T47D (cell line): ENCODE data around the gene EMC1.
"Not testable (repeated sequence)": the region's sequence is repeated elsewhere in the genome, so short reads cannot be mapped to it uniquely, and the experiment has no call there.

Experiments used
- DNase-seq, 2 experiments: peaks; one replicate each; pipeline versions ENCODE4 v3.0.0 to v3.0.0-alpha.2; 2011 to 2012; ENCODE audit warnings: low read depth in 1 of 2, low spot score in 1 of 2
- JUND ChIP-seq: IDR thresholded peaks from 2 replicates; pipeline ENCODE4 v1.6.1; 2012; ENCODE audit warnings: low read depth
- in situ Hi-C: cut with HindIII; loops from 2 replicates; pipeline ENCODE4 v1.10.0; 2016; ENCODE audit warnings: low sequenced_read_pairs, low pct_unique_long_range_greater_than_20kb

Gene EMC1

DNA sequence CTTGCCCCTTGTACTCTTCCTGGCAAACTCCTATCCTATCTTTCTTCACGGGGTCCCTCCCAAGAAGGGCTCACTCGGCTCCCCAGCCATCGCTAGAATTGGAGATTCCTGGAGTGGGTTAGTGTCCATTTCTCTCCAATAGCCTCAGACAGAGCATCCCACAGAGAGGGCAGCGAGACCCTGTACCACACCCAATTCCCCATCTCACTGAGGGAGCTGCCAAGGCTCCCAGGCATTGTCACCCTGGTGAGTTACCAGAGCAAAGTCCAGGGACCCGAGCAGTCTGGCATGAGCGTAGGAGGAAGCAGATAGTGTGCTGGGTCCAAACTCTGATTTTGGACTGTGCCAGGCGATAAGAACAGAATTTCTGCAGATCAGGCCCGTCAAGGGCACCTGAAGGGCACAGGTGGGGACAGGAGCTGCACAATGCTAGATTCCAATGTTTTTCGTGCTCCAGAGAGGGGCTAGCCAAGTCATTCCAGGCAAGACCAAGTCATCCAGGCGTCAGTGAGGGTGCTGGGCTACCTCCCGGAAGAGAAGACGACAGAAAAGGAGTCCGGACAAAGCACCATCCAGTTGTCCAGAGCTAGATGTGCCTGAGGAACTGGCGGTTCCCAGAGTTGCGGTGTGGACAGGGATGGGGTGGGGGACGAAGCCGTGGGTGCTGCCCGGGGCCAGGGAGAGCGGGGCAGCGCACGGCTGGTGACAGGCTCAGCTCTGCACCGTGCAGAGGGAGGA is 22.0 kb upstream of the EMC1 start:
- TF ChIP-seq JUND = no peak
- in situ Hi-C loops = no loop called here
- DNase-seq = no peak

DNA sequence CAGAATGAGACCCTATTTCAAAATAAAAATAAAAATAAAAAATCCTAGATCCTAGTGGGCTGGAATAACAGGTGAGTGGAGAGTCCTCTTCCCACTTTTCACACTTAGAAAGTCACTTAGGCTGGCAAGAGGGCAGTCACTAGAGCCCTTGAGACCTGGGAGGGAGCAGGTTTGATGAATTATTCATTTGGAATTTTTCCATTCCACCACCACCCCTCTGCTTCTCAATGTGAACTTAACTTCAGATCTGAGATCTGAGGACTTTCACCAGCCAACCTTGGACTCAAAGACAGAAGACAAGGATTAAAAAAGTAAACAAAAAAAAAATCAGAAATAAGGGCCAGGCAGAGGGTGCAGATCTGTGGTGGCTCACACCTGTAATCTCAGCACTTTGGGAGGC is 20.7 kb upstream of the EMC1 start:
- no peak for DNase-seq
- no peak for TF ChIP-seq JUND
- in situ Hi-C loops = no loop called here

DNA sequence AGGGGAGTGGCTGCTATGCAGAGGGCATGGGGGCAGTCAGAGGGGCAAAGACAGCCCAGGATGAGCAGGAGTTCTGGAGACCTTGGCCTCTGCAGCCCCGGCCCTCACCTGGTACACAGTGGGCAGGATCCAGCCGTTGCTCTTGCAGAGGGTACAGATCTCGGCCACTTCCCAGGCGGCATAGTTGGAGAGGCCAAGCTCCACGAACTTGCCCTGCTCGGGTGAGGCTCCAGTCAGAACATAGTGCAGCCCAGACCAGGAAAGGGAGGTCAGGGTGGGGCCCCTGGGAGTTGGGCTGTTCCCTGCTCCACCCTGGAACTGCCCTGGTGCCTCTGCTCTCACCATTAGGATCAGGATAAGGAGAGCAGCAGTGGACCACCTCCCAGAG is 19.0 kb upstream of the EMC1 start:
- in situ Hi-C loops, DNase-seq: not testable (repeated sequence)

DNA sequence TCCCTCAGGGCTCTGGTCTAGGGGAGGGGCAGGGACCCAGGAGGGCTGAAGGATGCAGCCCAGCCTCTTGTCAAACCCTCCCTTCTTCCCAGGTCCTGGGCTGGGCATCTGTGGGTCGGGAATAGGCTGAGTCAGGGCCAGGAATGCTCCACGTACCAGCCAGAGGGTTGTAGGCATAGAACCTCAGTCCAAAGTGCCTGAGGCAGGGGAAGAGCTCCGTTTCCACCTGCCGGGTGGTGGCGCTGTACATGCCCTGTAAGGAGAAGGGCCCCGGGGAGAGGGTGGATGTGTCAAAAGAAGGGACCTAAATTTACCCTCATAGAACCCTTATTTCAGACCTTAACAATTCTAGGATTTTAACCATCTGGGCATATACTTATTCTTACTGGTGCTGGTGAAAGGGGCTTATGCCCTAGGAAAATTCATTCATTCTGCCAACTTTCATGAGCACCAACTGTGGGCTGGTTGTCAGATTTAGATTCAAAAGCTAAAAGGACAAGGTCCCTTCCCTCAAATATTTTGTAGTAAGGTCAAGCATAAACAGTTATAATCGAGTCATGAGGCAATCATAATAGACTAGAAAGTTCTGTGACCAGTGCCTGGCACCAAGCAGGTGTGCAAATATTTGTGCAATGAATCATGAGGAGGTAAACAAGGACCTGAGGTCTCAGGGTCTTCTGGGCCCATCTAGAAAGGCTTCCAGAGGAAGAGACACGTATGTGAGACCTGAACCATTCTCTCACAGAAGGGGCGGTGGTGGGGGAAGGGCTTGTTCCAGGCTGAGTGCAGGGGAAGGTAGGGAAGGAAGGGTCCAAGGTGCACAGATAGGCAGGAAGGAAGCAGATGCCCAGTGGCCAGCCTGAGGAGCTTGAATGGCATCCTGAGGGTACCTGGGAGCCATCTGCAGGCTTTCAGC is 18.4 kb upstream of the EMC1 start:
- in situ Hi-C loops = not testable (repeated sequence)
- DNase-seq = peak in 1 of 2 experiments; percentile 35

GRCh38 chr1:19268445-19268844 is 17.1 kb upstream of the EMC1 start:
- in situ Hi-C loops = no loop called here
- TF ChIP-seq JUND = no peak

GRCh38 chr1:19262744-19263143 is 11.4 kb upstream of the EMC1 start:
- in situ Hi-C loops = no loop called here
- TF ChIP-seq JUND = no peak

More at GRCh38 chr1:19268445-19268844, 17.1 kb upstream of the EMC1 start:
- no peak for DNase-seq

GRCh38 chr1:19262047-19262446 is 10.7 kb upstream of the EMC1 start:
- DNase-seq = no peak
- no peak for TF ChIP-seq JUND
- in situ Hi-C loops = no loop called here

More at GRCh38 chr1:19262744-19263143, 11.4 kb upstream of the EMC1 start:
- no peak for DNase-seq

- DNase-seq = no peak
Measured at GRCh38 chr1:19260211-19261138, 9.2 kb upstream of the EMC1 start.

GRCh38 chr1:19258353-19258752 is 7.0 kb upstream of the EMC1 start:
- no peak for DNase-seq
- in situ Hi-C loops = no loop called here
- TF ChIP-seq JUND = no peak

More at GRCh38 chr1:19260211-19261138, 9.2 kb upstream of the EMC1 start:
- no peak for TF ChIP-seq JUND
- in situ Hi-C loops = no loop called here

DNA sequence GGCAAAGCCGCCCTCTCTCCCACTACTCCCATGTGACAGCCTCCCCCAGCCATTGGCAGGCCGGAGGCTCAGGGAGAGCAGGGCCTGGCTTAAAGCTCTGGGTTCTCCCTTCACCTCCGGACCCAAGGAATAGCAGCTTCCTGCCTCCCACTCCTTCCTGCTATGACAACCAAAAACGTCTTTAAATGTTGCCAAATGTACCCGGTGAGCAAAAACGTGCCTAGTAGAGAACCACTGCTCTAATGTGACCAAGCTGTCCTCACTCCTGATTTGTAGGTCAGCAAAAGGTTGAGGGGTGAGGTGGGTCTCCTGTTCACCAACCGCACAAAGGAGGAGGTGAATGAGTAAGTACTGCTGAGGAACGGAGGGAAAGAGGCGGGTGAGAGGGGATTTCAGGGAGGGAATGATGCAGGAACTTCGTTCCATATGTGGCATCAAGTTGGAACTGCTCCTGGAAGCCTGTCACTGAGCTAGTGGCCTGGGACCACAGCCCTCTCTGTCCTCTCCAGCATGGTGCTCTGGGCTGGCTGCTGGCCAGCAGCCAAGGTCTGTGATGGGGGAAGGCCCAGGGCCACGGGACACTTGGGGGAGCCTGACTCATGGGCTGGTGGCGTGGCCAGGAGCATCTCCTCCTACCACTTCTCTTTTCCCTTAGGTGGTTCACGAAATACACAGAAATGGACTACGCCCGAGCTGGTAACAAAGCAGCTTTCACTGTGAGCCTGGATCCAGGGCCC is 6.0 kb upstream of the EMC1 start:
- in situ Hi-C loops = no loop called here
- no peak for TF ChIP-seq JUND
- no peak for DNase-seq

DNA sequence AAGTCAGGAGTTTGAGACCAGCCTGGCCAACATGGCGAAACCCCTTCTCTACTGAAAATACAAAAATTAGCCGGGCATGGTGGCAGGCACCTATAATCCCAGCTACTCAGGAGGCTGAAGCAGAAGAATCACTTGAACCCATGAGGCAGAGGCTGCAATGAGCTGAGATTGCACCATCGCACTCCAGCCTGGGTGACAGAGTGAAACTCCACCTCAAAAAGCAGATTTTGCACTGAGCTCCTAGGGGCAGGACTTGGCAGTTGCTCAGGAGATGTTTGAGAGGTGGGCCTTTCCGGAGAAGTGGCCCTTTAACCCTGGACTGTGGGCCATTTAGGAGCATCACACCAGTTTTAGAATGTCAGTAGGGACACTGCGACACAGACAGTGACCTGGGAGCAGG is 5.0 kb upstream of the EMC1 start:
- in situ Hi-C loops, DNase-seq: not testable (repeated sequence)

GRCh38 chr1:19255288-19255687 is 4.0 kb upstream of the EMC1 start:
- in situ Hi-C loops = no loop called here
- no peak for DNase-seq
- TF ChIP-seq JUND = no peak
